Gastroesophageal sphincter (tissue), 4 donors: ENCODE measurements around the gene SCARF1. TPM values are rescaled to one million over a fixed set of nuclear protein-coding genes. Genes with fewer than 3 reads are reported as not detected.
"Not testable (repeated sequence)": the region's sequence is repeated elsewhere in the genome, so short reads cannot be mapped to it uniquely, and the experiment has no call there.

Experiments used
- ATAC-seq: fragments of 150-250 bp; one replicate; pipeline ENCODE4 v1.9.1; 2016; ENCODE audit warnings: mild to moderate bottlenecking, moderate library complexity
- H3K27ac ChIP-seq, 4 donors: fragments of 200-600 bp; sonication (generic) in 3 of 4; 1 replicate in 3 of 4; 2 replicates in 1 of 4; pipeline ENCODE4 v1.5.1; 2016 to 2019
- H3K27me3 ChIP-seq: fragments of 200-600 bp; sonication (generic); one replicate; pipeline ENCODE4 v1.5.1; 2019
- H3K36me3 ChIP-seq, 2 donors: fragments of 200-600 bp; sonication (generic); one replicate each; pipeline ENCODE4 v1.5.1; 2019; ENCODE audit warnings: control low read depth in 1 of 2
- H3K4me1 ChIP-seq, 3 donors: fragments of 200-600 bp; sonication (generic); 1 replicate in 2 of 3; 2 replicates in 1 of 3; pipeline ENCODE4 v1.5.1; 2016 to 2019; ENCODE audit warnings: control low read depth in 2 of 3
- H3K4me3 ChIP-seq, 2 donors: fragments of 200-600 bp; sonication (generic); one replicate each; pipeline ENCODE4 v1.5.1; 2019; ENCODE audit warnings: mild to moderate bottlenecking in 1 of 2, moderate library complexity in 1 of 2
- H3K9me3 ChIP-seq, 3 donors: fragments of 200-600 bp; sonication (generic); one replicate each; pipeline ENCODE4 v1.5.1; 2017 to 2019; ENCODE audit warnings: control low read depth in 2 of 3
- CTCF ChIP-seq, 4 experiments: fragments of 200-600 bp in 2 of 4; fragments of 450-650 bp in 2 of 4; sonication (generic) in 1 of 4; IDR thresholded peaks; one replicate each; pipeline ENCODE4 v1.5.1; 2017 to 2019; ENCODE audit warnings: antibody characterized with exemption in 4 of 4, mild to moderate bottlenecking in 2 of 4, moderate library complexity in 2 of 4
- EP300 ChIP-seq: sonication (generic); formaldehyde crosslinking; IDR thresholded peaks from one replicate; pipeline ENCODE4 v1.6.1; 2017; ENCODE audit warnings: antibody characterized with exemption, mild to moderate bottlenecking
- POLR2A ChIP-seq, 2 donors: fragments of 450-650 bp; IDR thresholded peaks; one replicate each; pipeline ENCODE4 v1.6.1; 2017; ENCODE audit warnings: antibody characterized with exemption in 2 of 2, mild to moderate bottlenecking in 2 of 2, moderate library complexity in 1 of 2
- POLR2AphosphoS5 ChIP-seq: sonication (generic); formaldehyde crosslinking; IDR thresholded peaks from one replicate; pipeline ENCODE4 v1.6.1; 2017; ENCODE audit warnings: antibody characterized with exemption
- WGBS, 2 donors: methylation state at CpG; one replicate each; pipeline ENCODE4 v1.1.5; 2018; ENCODE audit warnings: low coverage in 1 of 2; 5-methylcytosine and 5-hydroxymethylcytosine counted together
- total RNA-seq, 4 donors: library from RNA; depleted of rRNA; stranded (reverse); fragments of >200 nt; gene quantifications; one replicate each; pipeline ENCODE4 v1.1.0, GENCODE V29; 2016

Gene SCARF1
- total RNA-seq, 4 donors from 2014 or later = 8.9 to 16.8 (median 12.7) TPM

- Histone ChIP-seq H3K27ac (no peak overlapping the region), H3K27me3 (no peaks in the 10 kb centered on the region), H3K9me3 (no peaks in the 10 kb centered on the region), H3K36me3 (peaks cover 26 to 100% of the 10 kb centered on the region in 2 donors), H3K4me3 (no peak overlapping the region), H3K4me1 (no peaks in the 10 kb centered on the region)
- WGBS, 2 donors = 60 to 80% methylated on average over 2 of the region's 12 CpGs
- TF ChIP-seq POLR2A (IDR thresholded peaks at IDR 0.05) = no peak
- no peak for TF ChIP-seq EP300
- no peak for TF ChIP-seq CTCF (IDR thresholded peaks at IDR 0.05)
- TF ChIP-seq POLR2AphosphoS5 = no peak
- no peak for ATAC-seq
Measured at GRCh38 chr17:1661045-1661444, 15.5 kb upstream of the SCARF1 start.

GRCh38 chr17:1658100-1658499 is 12.6 kb upstream of the SCARF1 start:
- ATAC-seq = no peak
- WGBS, 2 donors = 71 to 83% methylated on average over 5 of the region's 9 CpGs

GRCh38 chr17:1653735-1654134 is 8.2 kb upstream of the SCARF1 start:
- peaks cover 12 to 87% of the 10 kb centered on the region in 2 donors for H3K36me3 ChIP-seq
- WGBS, 2 donors = 90% methylated on average over 9 of the region's 14 CpGs; no CpG with 5 or more reads in 1 of the 2 donors
- no peak for ATAC-seq
- H3K27me3 ChIP-seq = no peaks in the 10 kb centered on the region
- peak overlapping the region in 1 of 4 donors; percentile 31 for H3K27ac ChIP-seq
- H3K9me3 ChIP-seq = no peaks in the 10 kb centered on the region
- H3K4me3 ChIP-seq = no peak overlapping the region
- H3K4me1 ChIP-seq = peaks cover 2 to 22% (median 7%) of the 10 kb centered on the region in 3 donors
- TF ChIP-seq EP300 (no peak), CTCF (IDR thresholded peaks at IDR 0.05) (no peak), POLR2A (IDR thresholded peaks at IDR 0.05) (no peak), POLR2AphosphoS5 (no peak)

More at GRCh38 chr17:1658100-1658499, 12.6 kb upstream of the SCARF1 start:
- H3K4me1 ChIP-seq = no peaks in the 10 kb centered on the region
- peaks cover 31 to 100% of the 10 kb centered on the region in 2 donors for H3K36me3 ChIP-seq
- TF ChIP-seq POLR2A (IDR thresholded peaks at IDR 0.05) (no peak), POLR2AphosphoS5 (no peak), CTCF (IDR thresholded peaks at IDR 0.05) (no peak), EP300 (no peak)
- H3K9me3 ChIP-seq = no peaks in the 10 kb centered on the region
- no peaks in the 10 kb centered on the region for H3K27me3 ChIP-seq
- H3K27ac ChIP-seq = no peak overlapping the region
- no peak overlapping the region for H3K4me3 ChIP-seq

GRCh38 chr17:1652794-1653193 is 7.3 kb upstream of the SCARF1 start:
- WGBS, 2 donors = 66 to 81% methylated on average over 4 to 7 of the region's 7 CpGs
- not testable (repeated sequence) for ATAC-seq, H3K4me3 ChIP-seq, H3K9me3 ChIP-seq, H3K27me3 ChIP-seq, H3K27ac ChIP-seq
- Histone ChIP-seq H3K4me1 (peaks cover 6 to 32% (median 15%) of the 10 kb centered on the region in 3 donors), H3K36me3 (peaks cover 7 to 77% of the 10 kb centered on the region in 2 donors)

- Histone ChIP-seq H3K36me3 (peaks cover 7 to 64% of the 10 kb centered on the region in 2 donors), H3K27ac (peak overlapping the region in 3 of 4 donors; percentile 98 to 99 (median 99)), H3K27me3 (no peaks in the 10 kb centered on the region), H3K4me3 (no peak overlapping the region), H3K4me1 (peaks cover 7 to 45% (median 25%) of the 10 kb centered on the region in 3 donors), H3K9me3 (no peaks in the 10 kb centered on the region)
- 80% methylated on average over 1 of the region's 4 CpGs; no CpG with 5 or more reads in 1 of the 2 donors for WGBS, 2 donors
- TF ChIP-seq CTCF (IDR thresholded peaks at IDR 0.05) = no peak
- TF ChIP-seq EP300 = no peak
- TF ChIP-seq POLR2A (IDR thresholded peaks at IDR 0.05) = no peak
- no peak for TF ChIP-seq POLR2AphosphoS5
- no peak for ATAC-seq
Measured at GRCh38 chr17:1651559-1651844, 6.0 kb upstream of the SCARF1 start.
